ENCODE data around the gene MPHOSPH9.

- TF ChIP-seq CTCF (CRISPR knock-in tag; IDR thresholded peaks at IDR 0.05) (no peak), TP53 (CRISPR knock-in tag; conservative IDR thresholded peaks at IDR 0.05) (no peak), ARNT2 (CRISPR knock-in tag; IDR thresholded peaks at IDR 0.05; ENCODE audit: low read depth) (no peak), SNAPC5 (CRISPR knock-in tag; IDR thresholded peaks at IDR 0.05; ENCODE audit: borderline replicate concordance) (no peak), FUBP1 (CRISPR knock-in tag; IDR thresholded peaks at IDR 0.05; ENCODE audit: borderline replicate concordance) (no peak), ZZZ3 (CRISPR knock-in tag; IDR thresholded peaks at IDR 0.05; ENCODE audit: borderline replicate concordance) (no peak), SUZ12 (IDR thresholded peaks at IDR 0.05; ENCODE audit: low read depth, low read length) (no peak), ZBTB7A (CRISPR knock-in tag; IDR thresholded peaks at IDR 0.05) (no peak)
Measured at GRCh38 chr12:123120452-123121166, 112.3 kb downstream of the MPHOSPH9 start.
